RWPE2 (cell line): ENCODE results near the gene EREG.

ENCODE experiments used
- ATAC-seq: fragments of 200-7000 bp; cut with Tn5 transposase; 3 replicates; pipeline ENCODE4 v1.9.1; 2021; ENCODE audit warnings: low read depth
- DNase-seq: peaks from one replicate; pipeline ENCODE4 v3.0.0-alpha.2; 2020; ENCODE audit warnings: low spot score
- H3K27ac ChIP-seq: fragments of 450-650 bp; 2 replicates; pipeline ENCODE4 v1.5.1; 2017; ENCODE audit warnings: mild to moderate bottlenecking; ENCODE audit not compliant: poor library complexity, severe bottlenecking
- H3K27me3 ChIP-seq: fragments of 250-450 bp; sonication (Bioruptor Pico); 2 replicates; pipeline ENCODE4 v1.5.1; 2021; ENCODE audit warnings: mild to moderate bottlenecking, moderate library complexity; ENCODE audit not compliant: insufficient read depth, poor library complexity, severe bottlenecking
- H3K36me3 ChIP-seq: fragments of 250-450 bp; sonication (Bioruptor Pico); 2 replicates; pipeline ENCODE4 v1.5.1; 2020; ENCODE audit warnings: low read depth, mild to moderate bottlenecking, moderate library complexity
- H3K4me1 ChIP-seq: fragments of 250-450 bp; sonication (Bioruptor Pico); 2 replicates; pipeline ENCODE4 v1.5.1; 2021; ENCODE audit warnings: mild to moderate bottlenecking, moderate library complexity; ENCODE audit not compliant: insufficient read depth, poor library complexity, severe bottlenecking
- H3K4me3 ChIP-seq: fragments of 250-450 bp; sonication (Bioruptor Pico); 2 replicates; pipeline ENCODE4 v1.5.1; 2021; ENCODE audit warnings: mild to moderate bottlenecking, moderate library complexity; ENCODE audit not compliant: severe bottlenecking
- H3K9me3 ChIP-seq: fragments of 250-450 bp; sonication (Bioruptor Pico); 2 replicates; pipeline ENCODE4 v1.5.1; 2021; ENCODE audit warnings: mild to moderate bottlenecking, moderate library complexity; ENCODE audit not compliant: severe bottlenecking
- TF ChIP-seq, protein P1 (sequence below): fragments of 450-650 bp; IDR thresholded peaks from one replicate; pipeline ENCODE4 v1.5.1; 2017; ENCODE audit warnings: mild to moderate bottlenecking, moderate library complexity; ENCODE audit not compliant: poor library complexity, severe bottlenecking

Gene EREG

DNA sequence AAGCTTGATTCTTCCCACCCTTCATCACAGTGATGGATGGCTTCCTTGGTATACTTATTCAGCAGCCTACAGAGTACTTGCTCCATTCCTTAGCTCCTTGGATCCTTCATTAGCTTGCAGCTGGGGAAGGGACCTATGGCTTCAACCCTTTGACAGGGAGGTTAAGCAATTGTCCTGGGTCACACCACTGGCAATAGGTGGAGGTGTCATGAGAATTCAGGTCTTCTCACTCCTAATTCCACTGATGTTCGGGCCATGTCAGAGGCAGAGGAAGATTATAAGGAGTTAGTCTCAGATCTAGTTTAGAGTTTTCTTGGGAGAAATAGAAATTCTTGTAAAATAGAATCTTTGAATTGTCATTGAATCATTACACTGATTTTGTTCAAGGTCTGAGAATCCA is 24.5 kb downstream of the EREG start:
- Histone ChIP-seq H3K27me3 (no peaks in the 10 kb centered on the region), H3K4me1 (peaks cover under 1% of the 10 kb centered on the region), H3K27ac (peak overlapping the region; percentile 57), H3K9me3 (no peaks in the 10 kb centered on the region), H3K4me3 (no peak overlapping the region), H3K36me3 (peaks cover 46% of the 10 kb centered on the region)
- no peak for DNase-seq
- ATAC-seq = no peak
- TF ChIP-seq, protein P1, sequence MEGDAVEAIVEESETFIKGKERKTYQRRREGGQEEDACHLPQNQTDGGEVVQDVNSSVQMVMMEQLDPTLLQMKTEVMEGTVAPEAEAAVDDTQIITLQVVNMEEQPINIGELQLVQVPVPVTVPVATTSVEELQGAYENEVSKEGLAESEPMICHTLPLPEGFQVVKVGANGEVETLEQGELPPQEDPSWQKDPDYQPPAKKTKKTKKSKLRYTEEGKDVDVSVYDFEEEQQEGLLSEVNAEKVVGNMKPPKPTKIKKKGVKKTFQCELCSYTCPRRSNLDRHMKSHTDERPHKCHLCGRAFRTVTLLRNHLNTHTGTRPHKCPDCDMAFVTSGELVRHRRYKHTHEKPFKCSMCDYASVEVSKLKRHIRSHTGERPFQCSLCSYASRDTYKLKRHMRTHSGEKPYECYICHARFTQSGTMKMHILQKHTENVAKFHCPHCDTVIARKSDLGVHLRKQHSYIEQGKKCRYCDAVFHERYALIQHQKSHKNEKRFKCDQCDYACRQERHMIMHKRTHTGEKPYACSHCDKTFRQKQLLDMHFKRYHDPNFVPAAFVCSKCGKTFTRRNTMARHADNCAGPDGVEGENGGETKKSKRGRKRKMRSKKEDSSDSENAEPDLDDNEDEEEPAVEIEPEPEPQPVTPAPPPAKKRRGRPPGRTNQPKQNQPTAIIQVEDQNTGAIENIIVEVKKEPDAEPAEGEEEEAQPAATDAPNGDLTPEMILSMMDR = no peak

DNA sequence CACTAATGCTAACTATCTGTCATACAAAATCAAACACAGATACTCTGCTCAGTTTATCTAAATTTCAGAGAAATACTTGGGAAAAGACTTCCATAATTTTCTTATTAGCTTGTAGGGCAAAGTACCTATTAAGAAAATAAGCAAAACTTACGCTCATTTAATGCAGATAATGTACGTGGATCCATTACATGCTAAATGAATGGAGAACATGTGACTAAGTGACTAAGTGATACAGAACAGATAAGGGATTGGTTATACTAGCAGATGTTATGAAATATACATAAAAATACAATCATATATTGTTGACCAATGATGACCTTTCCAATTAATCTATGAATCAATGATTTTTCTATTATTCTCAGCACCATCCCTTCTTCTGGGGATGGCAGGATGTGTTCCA is 25.7 kb downstream of the EREG start:
- Histone ChIP-seq H3K4me3 (no peak overlapping the region), H3K9me3 (no peaks in the 10 kb centered on the region), H3K27me3 (no peaks in the 10 kb centered on the region), H3K4me1 (peaks cover 13% of the 10 kb centered on the region), H3K36me3 (peaks cover 34% of the 10 kb centered on the region), H3K27ac (peak overlapping the region; percentile 57)
- TF ChIP-seq, protein P1 = no peak
- DNase-seq (no peak), ATAC-seq (no peak)

DNA sequence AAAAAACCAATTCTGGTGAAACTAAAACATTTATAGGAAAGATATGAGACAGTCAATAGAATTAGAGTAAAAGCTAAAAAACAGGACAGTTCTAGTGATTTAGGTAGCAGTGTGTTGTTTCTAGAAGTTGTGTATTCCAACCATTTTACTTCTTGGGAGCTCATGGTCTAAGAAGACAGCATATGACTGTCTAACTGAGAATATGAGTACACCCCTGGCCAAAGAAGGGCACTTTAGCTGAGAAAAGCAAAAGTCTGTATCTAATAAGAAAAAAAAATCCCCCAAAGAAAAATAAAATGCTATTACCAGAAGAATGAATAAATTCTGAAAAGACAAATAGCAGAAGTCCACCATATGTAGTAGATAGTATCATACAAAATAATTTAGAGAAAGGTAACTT is 26.4 kb downstream of the EREG start:
- TF ChIP-seq, protein P1 = no peak
- Histone ChIP-seq H3K9me3 (no peaks in the 10 kb centered on the region), H3K4me3 (no peak overlapping the region), H3K4me1 (peaks cover 17% of the 10 kb centered on the region), H3K27ac (peak overlapping the region; percentile 57), H3K36me3 (peaks cover 27% of the 10 kb centered on the region), H3K27me3 (no peaks in the 10 kb centered on the region)
- no peak for DNase-seq
- no peak for ATAC-seq

DNA sequence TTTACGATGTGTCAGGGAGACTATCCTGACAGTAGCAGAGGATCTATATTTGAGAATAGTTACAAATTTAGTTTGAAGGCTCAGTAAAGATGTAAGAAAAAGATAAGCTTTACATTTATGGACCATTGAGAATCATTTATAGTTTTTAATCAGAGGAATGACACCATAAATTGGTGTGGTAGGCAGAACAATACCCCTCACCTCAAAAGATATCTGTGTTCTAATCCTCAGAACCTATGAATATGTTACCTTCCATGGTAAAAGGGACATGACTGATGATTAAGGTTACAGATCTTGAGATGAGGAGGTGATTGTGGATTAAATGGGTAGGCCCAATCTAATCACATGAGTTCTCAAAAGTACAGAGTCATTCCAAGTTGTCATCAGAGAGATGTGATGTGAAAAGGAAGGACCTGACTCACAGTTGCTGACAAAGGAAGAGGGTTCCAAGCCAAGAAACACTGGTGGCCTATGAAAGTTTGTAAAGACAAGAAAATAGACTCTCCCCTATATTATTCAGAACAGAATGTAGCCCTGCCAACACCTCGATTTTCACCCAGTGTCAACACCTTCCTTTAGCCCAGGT is 27.0 kb downstream of the EREG start:
- ATAC-seq (peak; percentile 20), DNase-seq (no peak)
- peaks cover 17% of the 10 kb centered on the region for H3K4me1 ChIP-seq
- no peak overlapping the region for H3K4me3 ChIP-seq
- no peaks in the 10 kb centered on the region for H3K27me3 ChIP-seq
- peaks cover 21% of the 10 kb centered on the region for H3K36me3 ChIP-seq
- H3K27ac ChIP-seq = peak overlapping the region; percentile 57
- H3K9me3 ChIP-seq = no peaks in the 10 kb centered on the region
- TF ChIP-seq, protein P1 = no peak

DNA sequence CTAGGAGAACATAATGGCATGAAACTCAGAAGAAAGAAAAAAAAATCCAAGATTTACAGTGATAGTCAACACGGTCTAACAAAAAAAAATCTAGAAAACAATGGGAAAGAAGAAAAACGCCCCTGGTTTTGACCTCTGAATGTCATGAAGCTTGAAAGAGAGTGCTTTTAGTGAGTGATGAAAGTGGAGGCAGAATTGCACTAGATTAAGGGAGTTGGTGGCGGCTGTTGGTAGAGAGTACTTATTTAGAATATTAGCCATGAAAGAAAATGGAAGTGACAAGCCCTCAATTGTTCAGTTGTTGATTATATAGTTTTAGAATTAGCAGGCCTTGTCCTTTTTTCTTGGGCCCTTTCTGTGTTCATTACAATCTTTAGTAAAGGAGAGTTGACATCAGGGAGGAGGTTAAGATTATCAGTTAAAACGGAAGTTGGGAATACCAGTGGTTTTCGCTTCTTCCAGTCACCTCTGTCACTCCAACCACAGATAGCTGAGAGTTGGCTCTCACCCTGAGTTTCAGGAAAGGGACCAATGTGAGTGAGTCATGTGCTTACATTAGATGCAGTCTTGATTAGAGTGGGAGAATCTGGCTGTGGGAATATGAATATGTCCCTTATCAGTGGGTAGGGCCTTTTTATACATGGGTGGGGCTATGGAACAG is 29.7 kb downstream of the EREG start:
- Histone ChIP-seq H3K27ac (peak overlapping the region; percentile 38), H3K36me3 (no peaks in the 10 kb centered on the region), H3K4me1 (peaks cover 25% of the 10 kb centered on the region), H3K9me3 (no peaks in the 10 kb centered on the region), H3K4me3 (no peak overlapping the region), H3K27me3 (no peaks in the 10 kb centered on the region)
- DNase-seq (no peak), ATAC-seq (no peak)
- TF ChIP-seq, protein P1 = no peak
